AG04449 (cell line): Measurements from ENCODE around the gene UIMC1.

Experiments
- CTCF ChIA-PET: fragments of 350-600 bp; formaldehyde crosslinking; extraction: SDS; loops from one replicate; lab custom pipeline; 2021; ENCODE audit warnings: antibody characterized with exemption; lab: Yijun Ruan, JAX
- POLR2A ChIA-PET: fragments of 400-600, 350-600 bp; formaldehyde crosslinking; extraction: SDS; loops from one replicate; lab custom pipeline; 2020; ENCODE audit warnings: antibody characterized with exemption, inconsistent platforms; lab: Yijun Ruan, JAX
- DNase-seq: peaks from one replicate; pipeline ENCODE4 v3.0.0-alpha.2; 2010; ENCODE audit warnings: low read depth, low spot score
- H3K4me3 ChIP-seq: 2 replicates; pipeline ENCODE4 v1.5.1; 2011; ENCODE audit warnings: low read depth, mild to moderate bottlenecking, control low read depth, low read length
- TF ChIP-seq, protein P1 (sequence below): IDR thresholded peaks from one replicate; pipeline ENCODE4 v1.5.1; 2011; ENCODE audit warnings: mild to moderate bottlenecking, moderate library complexity, low read length, control low read depth, inconsistent platforms; ENCODE audit not compliant: insufficient read depth; ENCODE audit errors: missing control alignments

The UIMC1 gene

GRCh38 chr5:176897263-176897662, 109.3 kb downstream of the UIMC1 start:
- POLR2A ChIA-PET, result no interaction called here
- no peak for DNase-seq
- CTCF ChIA-PET, result interaction anchor here (0.8 kb wide), 1 partner anchor 237 kb away, joined by 4 read pairs; no protein-coding TSS in a partner anchor
- H3K4me3 ChIP-seq, result no peak overlapping the region
- TF ChIP-seq, protein P1, sequence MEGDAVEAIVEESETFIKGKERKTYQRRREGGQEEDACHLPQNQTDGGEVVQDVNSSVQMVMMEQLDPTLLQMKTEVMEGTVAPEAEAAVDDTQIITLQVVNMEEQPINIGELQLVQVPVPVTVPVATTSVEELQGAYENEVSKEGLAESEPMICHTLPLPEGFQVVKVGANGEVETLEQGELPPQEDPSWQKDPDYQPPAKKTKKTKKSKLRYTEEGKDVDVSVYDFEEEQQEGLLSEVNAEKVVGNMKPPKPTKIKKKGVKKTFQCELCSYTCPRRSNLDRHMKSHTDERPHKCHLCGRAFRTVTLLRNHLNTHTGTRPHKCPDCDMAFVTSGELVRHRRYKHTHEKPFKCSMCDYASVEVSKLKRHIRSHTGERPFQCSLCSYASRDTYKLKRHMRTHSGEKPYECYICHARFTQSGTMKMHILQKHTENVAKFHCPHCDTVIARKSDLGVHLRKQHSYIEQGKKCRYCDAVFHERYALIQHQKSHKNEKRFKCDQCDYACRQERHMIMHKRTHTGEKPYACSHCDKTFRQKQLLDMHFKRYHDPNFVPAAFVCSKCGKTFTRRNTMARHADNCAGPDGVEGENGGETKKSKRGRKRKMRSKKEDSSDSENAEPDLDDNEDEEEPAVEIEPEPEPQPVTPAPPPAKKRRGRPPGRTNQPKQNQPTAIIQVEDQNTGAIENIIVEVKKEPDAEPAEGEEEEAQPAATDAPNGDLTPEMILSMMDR, result no peak

DNA sequence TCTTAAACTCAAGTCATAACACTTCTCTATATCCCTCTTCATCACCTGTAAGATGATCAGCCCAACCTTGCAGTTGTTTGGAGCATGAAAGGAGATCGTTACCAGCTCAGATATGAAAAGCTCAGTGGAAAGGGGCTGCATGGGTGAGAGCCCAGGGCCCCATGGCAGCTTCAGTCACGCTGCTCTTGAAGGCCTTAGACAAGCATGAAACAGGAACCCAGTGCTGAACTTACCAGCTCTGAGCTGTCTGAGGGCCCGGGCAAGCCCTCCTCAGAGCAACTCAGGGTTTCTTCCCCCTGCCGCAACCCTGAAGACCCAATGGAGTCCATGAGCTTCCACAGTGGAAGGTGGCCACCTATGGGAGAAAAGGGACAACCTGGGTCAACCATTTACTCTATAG, 110.7 kb downstream of the UIMC1 start:
- no peak overlapping the region for H3K4me3 ChIP-seq
- TF ChIP-seq, protein P1, result no peak
- DNase-seq, result no peak
- ChIA-PET POLR2A (no interaction called here), CTCF (interaction anchor here (1.4 kb wide), 1 partner anchor 236 kb away, joined by 3 read pairs; no protein-coding TSS in a partner anchor)

DNA sequence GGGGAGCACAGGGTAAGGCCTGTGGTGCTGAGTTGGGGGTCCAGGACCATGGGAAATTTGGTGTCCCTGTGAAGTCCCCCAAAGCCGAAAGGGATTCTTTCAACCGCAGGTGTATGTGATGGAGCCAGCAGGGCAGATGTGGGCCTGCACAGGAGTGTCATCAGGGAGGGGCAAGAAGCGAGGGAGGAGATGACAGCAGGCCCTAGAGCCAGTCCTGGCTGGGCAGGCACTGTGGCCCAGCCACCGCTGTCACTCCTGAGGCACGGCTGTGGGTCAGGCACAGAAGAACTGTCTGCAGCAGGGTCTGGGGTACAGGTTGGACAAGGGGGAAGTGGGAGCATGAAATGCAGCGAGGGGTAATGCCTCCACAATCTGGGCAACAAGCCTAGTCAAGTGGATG, 112.3 kb downstream of the UIMC1 start:
- no peak for DNase-seq
- CTCF ChIA-PET, result no interaction called here
- TF ChIP-seq, protein P1, result no peak
- no peak overlapping the region for H3K4me3 ChIP-seq
- POLR2A ChIA-PET, result no interaction called here

- POLR2A ChIA-PET, result no interaction called here
- no peak overlapping the region for H3K4me3 ChIP-seq
- TF ChIP-seq, protein P1, result no peak
- CTCF ChIA-PET, result no interaction called here
- no peak for DNase-seq
Measured at GRCh38 chr5:176892663-176893062, 113.9 kb downstream of the UIMC1 start.

- H3K4me3 ChIP-seq, result no peak overlapping the region
- TF ChIP-seq, protein P1, result no peak
- ChIA-PET CTCF (no interaction called here), POLR2A (no interaction called here)
- DNase-seq, result no peak
Measured at GRCh38 chr5:176891331-176891958, 115.1 kb downstream of the UIMC1 start.

DNA sequence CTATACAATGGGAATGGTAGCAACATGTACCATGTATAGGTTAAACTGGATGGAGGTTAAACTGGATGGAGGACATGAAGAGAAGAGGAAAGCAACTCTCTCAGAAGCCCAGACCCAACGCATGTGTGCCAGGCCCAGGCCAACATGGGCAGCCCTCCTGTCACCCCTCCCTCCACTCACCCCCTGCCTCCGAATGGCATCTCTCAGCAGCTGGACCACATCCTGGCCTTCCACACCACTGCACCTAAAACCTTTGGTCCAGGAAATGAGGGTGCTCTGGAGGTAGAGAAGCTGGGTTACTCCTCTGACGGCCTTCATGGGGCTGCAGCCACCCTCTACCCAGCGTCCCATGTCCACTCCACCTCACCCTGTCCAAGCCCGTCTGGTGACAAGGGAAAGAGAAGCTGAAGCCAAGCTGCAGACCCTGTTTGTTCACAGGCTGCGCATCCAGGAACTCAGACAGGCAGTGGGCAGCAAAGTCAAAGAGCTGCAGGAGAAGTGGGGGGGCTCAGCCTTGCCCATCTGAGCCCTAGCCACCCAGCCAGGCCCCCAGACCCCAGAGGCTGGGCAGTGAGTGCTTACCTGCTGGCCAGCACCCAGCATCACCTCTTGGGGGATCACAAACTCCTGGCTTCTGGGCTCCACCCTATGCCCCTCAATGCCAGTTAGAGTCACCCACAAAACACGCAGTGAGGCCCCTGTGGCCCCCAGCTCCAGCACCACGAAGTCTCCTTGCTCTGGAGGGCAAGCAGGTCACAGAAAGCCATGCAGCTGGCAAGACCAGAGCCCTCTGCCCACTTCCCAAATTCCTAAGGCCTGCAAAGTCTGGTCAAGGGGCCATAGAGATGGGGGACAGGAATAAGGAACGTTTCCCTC, 115.9 kb downstream of the UIMC1 start:
- ChIA-PET POLR2A (no interaction called here), CTCF (no interaction called here)
- TF ChIP-seq, protein P1, result no peak

More for the DNA sequence above, 115.9 kb downstream of the UIMC1 start:
- H3K4me3 ChIP-seq, result no peak overlapping the region
- DNase-seq, result no peak
